Measurements from ENCODE around the gene CACNG4. TPM values are rescaled to one million over a fixed set of nuclear protein-coding genes. Genes with fewer than 3 reads are reported as not detected.

CACNG4 gene
- total RNA-seq, 1 donor from 2014 or later: not detected

- DNase-seq: no peak
- H3K4me3 ChIP-seq: no peak overlapping the region
- H3K27me3 ChIP-seq (ENCODE audit: low read depth): peaks cover 89% of the 10 kb centered on the region
- H3K36me3 ChIP-seq: no peaks in the 10 kb centered on the region
- no peaks in the 10 kb centered on the region for H3K9me3 ChIP-seq (replicated peaks)
- no peak for TF ChIP-seq CTCF (IDR thresholded peaks at IDR 0.05; ENCODE audit: borderline replicate concordance)
- H3K4me1 ChIP-seq: no peaks in the 10 kb centered on the region
- no peak overlapping the region for H3K27ac ChIP-seq (replicated peaks)
- intact Hi-C loops (cut with micrococcal nuclease): no loop called here
These were observed 25.5 kb downstream of the CACNG4 start for GRCh38 chr17:66990047-66990446.

DNA sequence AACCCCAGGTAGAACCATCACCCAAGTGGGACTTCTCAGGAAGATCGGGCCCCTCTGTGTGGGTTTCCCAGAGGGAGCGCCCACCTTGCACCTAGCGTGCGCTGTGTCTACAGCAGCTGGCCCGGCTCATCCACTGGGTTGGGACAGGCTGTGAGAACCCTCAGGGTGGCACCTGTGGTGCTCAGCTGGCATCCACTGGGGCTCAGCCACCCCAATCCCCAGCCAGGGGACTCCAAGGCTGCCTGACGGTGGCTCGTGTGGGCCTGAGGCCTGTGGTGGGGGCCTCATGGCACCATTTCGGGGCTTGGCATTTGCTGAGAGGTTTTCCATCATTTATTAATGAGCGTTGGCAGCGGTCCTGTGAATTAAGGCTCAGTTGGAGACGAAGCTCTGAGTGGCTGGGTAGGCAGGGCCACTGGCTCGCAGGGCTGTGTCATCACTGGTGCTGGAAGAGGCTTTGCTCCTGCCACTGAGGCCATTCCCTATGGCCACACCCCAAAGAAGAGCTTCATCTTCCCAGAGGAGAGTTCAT is 28.5 kb downstream of the CACNG4 start:
- peaks cover 61% of the 10 kb centered on the region for H3K27me3 ChIP-seq (ENCODE audit: low read depth)
- intact Hi-C loops (cut with micrococcal nuclease): no loop called here
- H3K36me3 ChIP-seq: no peaks in the 10 kb centered on the region
- no peak for DNase-seq
- H3K27ac ChIP-seq (replicated peaks): no peak overlapping the region
- H3K4me1 ChIP-seq: no peaks in the 10 kb centered on the region
- no peak for TF ChIP-seq CTCF (IDR thresholded peaks at IDR 0.05; ENCODE audit: borderline replicate concordance)
- no peaks in the 10 kb centered on the region for H3K9me3 ChIP-seq (replicated peaks)
- H3K4me3 ChIP-seq: no peak overlapping the region

- Histone ChIP-seq H3K27ac (replicated peaks) (no peak overlapping the region), H3K9me3 (replicated peaks) (no peaks in the 10 kb centered on the region), H3K27me3 (ENCODE audit: low read depth) (peaks cover 52% of the 10 kb centered on the region), H3K36me3 (no peaks in the 10 kb centered on the region), H3K4me1 (no peaks in the 10 kb centered on the region), H3K4me3 (no peak overlapping the region)
- DNase-seq: no peak
- no peak for TF ChIP-seq CTCF (IDR thresholded peaks at IDR 0.05; ENCODE audit: borderline replicate concordance)
- intact Hi-C loops (cut with micrococcal nuclease): no loop called here
These were observed 29.9 kb downstream of the CACNG4 start for GRCh38 chr17:66994361-66994760.

DNA sequence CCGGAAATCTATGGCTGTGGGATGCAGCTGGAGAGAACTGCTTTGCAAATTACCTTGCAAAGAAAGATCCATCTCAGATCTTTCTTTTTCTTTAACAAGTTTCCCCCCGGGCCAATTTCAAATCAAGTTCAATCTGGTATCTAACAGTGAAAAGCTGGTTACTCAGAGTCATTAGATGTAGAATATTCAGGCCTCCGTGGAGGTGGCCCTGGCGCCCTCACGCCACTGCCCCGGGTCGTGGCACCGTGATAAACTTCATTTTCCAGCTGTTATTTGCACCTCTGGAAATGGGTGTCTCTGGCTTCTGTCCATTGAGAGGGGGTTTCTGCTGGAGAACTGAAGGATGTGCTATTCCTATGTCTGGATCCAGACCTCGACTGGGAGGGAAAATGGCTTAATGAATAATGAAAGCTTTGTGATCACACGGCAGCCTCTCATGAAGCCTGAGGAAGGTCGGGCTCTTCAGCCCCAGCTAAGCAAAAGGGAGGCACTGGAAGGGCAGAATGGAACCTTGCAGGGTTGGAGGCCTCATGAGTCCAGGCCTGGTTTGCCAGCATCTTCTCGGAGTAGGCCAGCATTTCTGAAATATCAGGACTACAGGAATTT is 30.5 kb downstream of the CACNG4 start:
- H3K27ac ChIP-seq (replicated peaks): no peak overlapping the region
- H3K9me3 ChIP-seq (replicated peaks): no peaks in the 10 kb centered on the region
- H3K4me3 ChIP-seq: no peak overlapping the region
- no peaks in the 10 kb centered on the region for H3K4me1 ChIP-seq
- no peak for DNase-seq
- intact Hi-C loops (cut with micrococcal nuclease): no loop called here
- no peak for TF ChIP-seq CTCF (IDR thresholded peaks at IDR 0.05; ENCODE audit: borderline replicate concordance)
- no peaks in the 10 kb centered on the region for H3K36me3 ChIP-seq
- peaks cover 46% of the 10 kb centered on the region for H3K27me3 ChIP-seq (ENCODE audit: low read depth)

GRCh38 chr17:66995944-66996343 is 31.4 kb downstream of the CACNG4 start:
- Histone ChIP-seq H3K36me3 (no peaks in the 10 kb centered on the region), H3K4me1 (no peaks in the 10 kb centered on the region), H3K9me3 (replicated peaks) (no peaks in the 10 kb centered on the region), H3K4me3 (no peak overlapping the region), H3K27me3 (ENCODE audit: low read depth) (peaks cover 40% of the 10 kb centered on the region), H3K27ac (replicated peaks) (no peak overlapping the region)
- DNase-seq: no peak
- intact Hi-C loops (cut with micrococcal nuclease): no loop called here
- TF ChIP-seq CTCF (IDR thresholded peaks at IDR 0.05; ENCODE audit: borderline replicate concordance): no peak
